WERI-Rb-1 (cell line): ENCODE results near the gene METTL25.

Experiments used
- DNase-seq: peaks from one replicate; pipeline ENCODE4 v3.0.0-alpha.2; 2020
- H3K27ac ChIP-seq: fragments of 250-450 bp; sonication (Bioruptor Pico); 2 replicates; pipeline ENCODE4 v1.5.1; 2020; ENCODE audit warnings: mild to moderate bottlenecking, moderate library complexity
- H3K27me3 ChIP-seq: fragments of 250-450 bp; sonication (Bioruptor Pico); 2 replicates; pipeline ENCODE4 v1.5.1; 2021; ENCODE audit warnings: mild to moderate bottlenecking, low read depth, moderate library complexity; ENCODE audit not compliant: insufficient read depth, severe bottlenecking
- H3K36me3 ChIP-seq: fragments of 250-450 bp; sonication (Bioruptor Pico); 2 replicates; pipeline ENCODE4 v1.5.1; 2020; ENCODE audit warnings: mild to moderate bottlenecking, moderate library complexity
- H3K4me3 ChIP-seq: 2 replicates; pipeline ENCODE4 v1.5.1; 2011; ENCODE audit warnings: low read depth, mild to moderate bottlenecking, control low read depth, low read length
- H3K9me3 ChIP-seq: fragments of 250-450 bp; sonication (Bioruptor Pico); 2 replicates; pipeline ENCODE4 v1.5.1; 2021; ENCODE audit warnings: mild to moderate bottlenecking, moderate library complexity; ENCODE audit not compliant: severe bottlenecking
- TF ChIP-seq, protein P1 (sequence below): IDR thresholded peaks from 2 replicates; pipeline ENCODE4 v1.5.1; 2011; ENCODE audit warnings: low read depth, mild to moderate bottlenecking, control low read depth, inconsistent platforms, low read length

The METTL25 gene

GRCh38 chr12:82522285-82522684 is 164.0 kb downstream of the METTL25 start:
- Histone ChIP-seq H3K27me3 (no peaks in the 10 kb centered on the region), H3K4me3 (no peak overlapping the region), H3K27ac (no peak overlapping the region), H3K9me3 (no peaks in the 10 kb centered on the region), H3K36me3 (no peaks in the 10 kb centered on the region)
- DNase-seq: no peak
- TF ChIP-seq, protein P1, sequence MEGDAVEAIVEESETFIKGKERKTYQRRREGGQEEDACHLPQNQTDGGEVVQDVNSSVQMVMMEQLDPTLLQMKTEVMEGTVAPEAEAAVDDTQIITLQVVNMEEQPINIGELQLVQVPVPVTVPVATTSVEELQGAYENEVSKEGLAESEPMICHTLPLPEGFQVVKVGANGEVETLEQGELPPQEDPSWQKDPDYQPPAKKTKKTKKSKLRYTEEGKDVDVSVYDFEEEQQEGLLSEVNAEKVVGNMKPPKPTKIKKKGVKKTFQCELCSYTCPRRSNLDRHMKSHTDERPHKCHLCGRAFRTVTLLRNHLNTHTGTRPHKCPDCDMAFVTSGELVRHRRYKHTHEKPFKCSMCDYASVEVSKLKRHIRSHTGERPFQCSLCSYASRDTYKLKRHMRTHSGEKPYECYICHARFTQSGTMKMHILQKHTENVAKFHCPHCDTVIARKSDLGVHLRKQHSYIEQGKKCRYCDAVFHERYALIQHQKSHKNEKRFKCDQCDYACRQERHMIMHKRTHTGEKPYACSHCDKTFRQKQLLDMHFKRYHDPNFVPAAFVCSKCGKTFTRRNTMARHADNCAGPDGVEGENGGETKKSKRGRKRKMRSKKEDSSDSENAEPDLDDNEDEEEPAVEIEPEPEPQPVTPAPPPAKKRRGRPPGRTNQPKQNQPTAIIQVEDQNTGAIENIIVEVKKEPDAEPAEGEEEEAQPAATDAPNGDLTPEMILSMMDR: no peak

DNA sequence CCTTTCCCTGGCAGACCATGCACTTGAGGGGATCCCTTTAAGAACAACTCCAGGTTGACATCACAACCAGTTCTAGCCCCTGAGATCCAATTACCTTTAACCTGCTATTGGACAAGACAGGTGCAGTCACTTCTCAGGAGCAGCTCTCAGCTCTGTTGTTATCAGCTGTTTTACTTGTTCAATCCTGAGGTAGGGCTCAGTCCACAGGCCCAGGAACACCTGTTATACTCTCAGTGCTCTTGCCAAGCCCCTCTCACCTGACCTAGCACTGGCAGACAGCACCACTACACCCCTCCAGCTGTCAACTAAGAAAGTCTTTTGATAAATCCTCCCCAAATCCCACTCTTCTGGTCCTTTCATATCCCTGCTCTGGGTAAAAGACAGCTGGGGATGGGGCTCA is 164.4 kb downstream of the METTL25 start:
- no peak overlapping the region for H3K4me3 ChIP-seq
- H3K27me3 ChIP-seq: no peaks in the 10 kb centered on the region
- TF ChIP-seq, protein P1: no peak
- no peaks in the 10 kb centered on the region for H3K9me3 ChIP-seq
- H3K36me3 ChIP-seq: no peaks in the 10 kb centered on the region
- DNase-seq: no peak
- H3K27ac ChIP-seq: no peak overlapping the region

DNA sequence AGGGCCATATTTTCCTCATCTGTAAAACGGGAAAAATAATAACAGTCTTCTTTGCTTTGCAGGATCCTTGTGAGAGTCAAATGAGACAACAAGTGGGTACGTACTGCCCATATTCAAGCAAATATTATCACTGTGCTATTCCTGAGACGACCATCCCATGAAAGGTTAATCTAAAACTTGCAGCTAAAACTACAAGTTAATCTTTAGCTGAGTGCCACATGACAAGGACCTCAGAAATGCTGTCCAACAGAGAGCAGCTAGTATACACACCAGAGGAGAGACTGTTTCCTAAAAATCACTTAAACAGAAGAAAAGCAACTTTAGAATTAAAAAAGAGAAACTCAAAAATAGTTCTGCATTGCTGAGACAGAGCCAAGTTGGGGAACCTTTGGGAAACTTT is 165.7 kb downstream of the METTL25 start:
- H3K9me3 ChIP-seq: no peaks in the 10 kb centered on the region
- no peak for DNase-seq
- no peak overlapping the region for H3K4me3 ChIP-seq
- no peaks in the 10 kb centered on the region for H3K36me3 ChIP-seq
- TF ChIP-seq, protein P1: no peak
- no peaks in the 10 kb centered on the region for H3K27me3 ChIP-seq
- H3K27ac ChIP-seq: no peak overlapping the region

DNA sequence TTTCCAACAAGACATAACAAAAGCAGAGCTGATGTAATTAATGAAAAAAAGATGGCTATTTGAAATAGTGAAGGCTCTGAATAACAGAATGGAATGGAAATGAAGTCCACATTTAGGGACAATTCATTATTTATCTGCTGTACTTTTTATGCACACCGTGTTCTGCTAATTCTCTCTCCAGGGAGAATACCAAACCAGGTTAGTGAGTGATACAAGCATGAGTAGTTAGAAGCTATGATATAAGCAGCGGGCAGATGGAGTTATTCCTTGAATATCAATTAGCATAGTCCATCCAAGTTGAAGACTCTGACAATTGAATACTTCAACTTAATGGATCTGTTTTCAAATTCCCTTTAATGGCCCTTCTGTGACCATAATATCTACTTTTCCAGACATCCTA is 166.3 kb downstream of the METTL25 start:
- TF ChIP-seq, protein P1: no peak
- H3K27me3 ChIP-seq: no peaks in the 10 kb centered on the region
- no peaks in the 10 kb centered on the region for H3K36me3 ChIP-seq
- no peaks in the 10 kb centered on the region for H3K9me3 ChIP-seq
- H3K27ac ChIP-seq: no peak overlapping the region
- DNase-seq: no peak
- no peak overlapping the region for H3K4me3 ChIP-seq

DNA sequence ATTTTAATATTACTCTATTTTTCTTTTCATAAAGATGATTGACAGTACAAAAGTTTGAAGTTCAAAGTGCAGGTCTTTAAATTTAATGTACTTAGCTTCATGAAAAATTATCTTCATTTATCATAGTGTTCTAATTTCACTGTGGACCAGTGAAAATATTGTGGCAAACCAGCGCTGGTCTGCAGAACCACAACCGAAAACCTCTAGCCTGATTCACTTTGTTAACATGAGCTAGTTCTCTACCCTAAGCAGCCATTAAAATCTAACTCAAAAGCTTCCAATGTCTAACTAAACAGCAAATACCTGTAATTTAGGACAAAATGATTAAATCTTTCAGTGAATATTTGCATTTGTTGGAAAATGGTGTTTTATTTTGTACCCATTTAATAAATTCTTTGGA is 167.3 kb downstream of the METTL25 start:
- no peak overlapping the region for H3K27ac ChIP-seq
- no peaks in the 10 kb centered on the region for H3K27me3 ChIP-seq
- no peak for DNase-seq
- TF ChIP-seq, protein P1: no peak
- H3K36me3 ChIP-seq: no peaks in the 10 kb centered on the region
- no peaks in the 10 kb centered on the region for H3K9me3 ChIP-seq
- no peak overlapping the region for H3K4me3 ChIP-seq

DNA sequence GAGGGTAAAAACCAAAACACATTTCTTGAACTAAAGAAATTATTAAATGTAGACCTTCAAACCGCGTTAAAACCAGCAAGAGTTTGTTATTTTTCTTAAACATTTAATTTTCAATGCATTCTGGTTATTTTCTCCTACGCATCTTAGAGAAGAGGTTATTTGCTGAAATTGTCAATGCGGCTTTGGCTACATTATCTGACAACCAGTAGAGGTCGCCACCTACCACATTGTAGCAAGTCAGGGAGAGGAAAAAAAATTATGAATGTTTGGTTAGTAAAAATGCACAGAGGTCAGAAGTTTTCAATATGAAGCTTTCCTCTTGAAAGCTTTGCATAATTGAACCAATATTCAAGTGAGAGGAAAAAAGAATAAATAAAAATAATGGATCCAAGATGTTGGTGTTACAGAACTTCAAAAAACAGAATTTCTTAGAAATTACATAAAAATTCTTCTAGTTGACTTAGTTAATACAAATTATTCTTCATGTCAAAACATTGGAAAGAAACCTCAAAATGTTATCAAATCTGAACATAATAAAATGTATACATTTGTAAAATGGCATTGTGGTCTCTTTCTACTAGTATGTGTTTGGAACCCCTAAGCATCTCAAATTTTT is 168.9 kb downstream of the METTL25 start:
- Histone ChIP-seq H3K36me3 (no peaks in the 10 kb centered on the region), H3K27ac (no peak overlapping the region)

More for the DNA sequence above, 168.9 kb downstream of the METTL25 start:
- TF ChIP-seq, protein P1: peak; percentile 57; the same call in 1 of the 2 replicates
- Histone ChIP-seq H3K4me3 (no peak overlapping the region), H3K9me3 (no peaks in the 10 kb centered on the region), H3K27me3 (no peaks in the 10 kb centered on the region)
- peak; percentile 19 for DNase-seq
